Liver (tissue), 9 donors: ENCODE results near the gene SLC25A22. TPM values are rescaled to one million over a fixed set of nuclear protein-coding genes. Genes with fewer than 3 reads are reported as not detected.

ENCODE experiments used
- DNase-seq: peaks from one replicate; pipeline ENCODE4 v3.0.0-alpha.2; 2017; ENCODE audit warnings: low spot score
- H3K27ac ChIP-seq, 2 donors: one replicate each; pipeline ENCODE4 v1.7.0; 2013; ENCODE audit warnings: inconsistent platforms in 2 of 2, low read length in 2 of 2, control low read depth in 1 of 2, low read depth in 1 of 2, mild to moderate bottlenecking in 1 of 2
- H3K27me3 ChIP-seq, 4 donors: one replicate each; pipeline versions ENCODE4 v1.6.1 to v1.7.0; 2013; ENCODE audit warnings: low read length in 3 of 4, inconsistent platforms in 1 of 4, mild to moderate bottlenecking in 1 of 4, moderate library complexity in 1 of 4; ENCODE audit not compliant: control insufficient read depth in 4 of 4, insufficient read depth in 4 of 4
- H3K36me3 ChIP-seq, 4 donors: one replicate each; pipeline versions ENCODE4 v1.6.1 to v1.7.0; 2013; ENCODE audit warnings: low read length in 3 of 4, mild to moderate bottlenecking in 3 of 4, low read depth in 1 of 4, moderate library complexity in 1 of 4; ENCODE audit not compliant: control insufficient read depth in 4 of 4, insufficient read depth in 3 of 4
- H3K4me1 ChIP-seq, 4 donors: one replicate each; pipeline versions ENCODE4 v1.6.1 to v1.7.0; 2013; ENCODE audit warnings: low read length in 3 of 4, mild to moderate bottlenecking in 3 of 4, moderate library complexity in 1 of 4; ENCODE audit not compliant: control insufficient read depth in 4 of 4, insufficient read depth in 4 of 4
- H3K4me3 ChIP-seq, 3 donors: one replicate each; pipeline versions ENCODE4 v1.6.1 to v1.7.0; 2013; ENCODE audit warnings: low read length in 3 of 3, control low read depth in 1 of 3, low read depth in 1 of 3, mild to moderate bottlenecking in 1 of 3
- H3K9ac ChIP-seq, 2 donors: one replicate each; pipeline ENCODE4 v1.7.0; 2013; ENCODE audit warnings: low read length in 2 of 2, mild to moderate bottlenecking in 2 of 2, moderate library complexity in 2 of 2, control low read depth in 1 of 2, low read depth in 1 of 2
- H3K9me3 ChIP-seq, 4 donors: one replicate each; pipeline versions ENCODE4 v1.6.1 to v1.7.0; 2013; ENCODE audit warnings: low read length in 3 of 4; ENCODE audit not compliant: control insufficient read depth in 4 of 4
- CTCF ChIP-seq: fragments of 150-350 bp; IDR thresholded peaks from 2 replicates; pipeline ENCODE4 v1.5.1; 2017; ENCODE audit warnings: improper control_type of control experiment, low read depth, low read length; ENCODE audit not compliant: missing input control
- EGR1 ChIP-seq, 2 donors: IDR thresholded peaks; 2 replicates each; pipeline ENCODE4 v1.6.1; 2016 to 2018; ENCODE audit warnings: antibody characterized with exemption in 2 of 2, low read depth in 2 of 2
- FOXA1 ChIP-seq: IDR thresholded peaks from 2 replicates; pipeline ENCODE4 v1.6.1; 2016; ENCODE audit warnings: antibody characterized with exemption
- FOXA2 ChIP-seq: IDR thresholded peaks from 2 replicates; pipeline ENCODE4 v1.6.1; 2016; ENCODE audit warnings: antibody characterized with exemption
- GABPA ChIP-seq, 2 donors: IDR thresholded peaks in 1 of 2; conservative IDR thresholded peaks in 1 of 2; 2 replicates each; pipeline ENCODE4 v1.6.1; 2016; ENCODE audit warnings: antibody characterized with exemption in 2 of 2, mild to moderate bottlenecking in 1 of 2, moderate library complexity in 1 of 2
- HNF4A ChIP-seq, 2 donors: conservative IDR thresholded peaks; 2 replicates each; pipeline ENCODE4 v1.6.1; 2016; ENCODE audit warnings: antibody characterized with exemption in 2 of 2, mild to moderate bottlenecking in 2 of 2
- HNF4G ChIP-seq: IDR thresholded peaks from 2 replicates; pipeline ENCODE4 v1.6.1; 2016; ENCODE audit warnings: antibody characterized with exemption
- JUND ChIP-seq, 2 donors: IDR thresholded peaks; 2 replicates each; pipeline ENCODE4 v1.6.1; 2016; ENCODE audit warnings: antibody characterized with exemption in 2 of 2
- NR2F2 ChIP-seq: IDR thresholded peaks from 2 replicates; pipeline ENCODE4 v1.6.1; 2016; ENCODE audit warnings: antibody characterized with exemption
- RAD21 ChIP-seq, 2 donors: IDR thresholded peaks; 2 replicates each; pipeline ENCODE4 v1.6.1; 2016; ENCODE audit warnings: antibody characterized with exemption in 2 of 2, mild to moderate bottlenecking in 2 of 2
- REST ChIP-seq: IDR thresholded peaks from 2 replicates; pipeline ENCODE4 v1.6.1; 2016; ENCODE audit warnings: antibody characterized with exemption, mild to moderate bottlenecking
- RXRA ChIP-seq, 2 donors: IDR thresholded peaks; 2 replicates each; pipeline ENCODE4 v1.6.1; 2017 to 2018; ENCODE audit warnings: antibody characterized with exemption in 2 of 2, mild to moderate bottlenecking in 1 of 2
- SP1 ChIP-seq: IDR thresholded peaks from 2 replicates; pipeline ENCODE4 v1.6.1; 2018; ENCODE audit warnings: antibody characterized with exemption, mild to moderate bottlenecking
- TAF1 ChIP-seq: conservative IDR thresholded peaks from 2 replicates; pipeline ENCODE4 v1.6.1; 2016; ENCODE audit warnings: antibody characterized with exemption, mild to moderate bottlenecking
- YY1 ChIP-seq: IDR thresholded peaks from 2 replicates; pipeline ENCODE4 v1.6.1; 2016; ENCODE audit warnings: antibody characterized with exemption, mild to moderate bottlenecking
- ZBTB33 ChIP-seq: IDR thresholded peaks from 2 replicates; pipeline ENCODE4 v1.6.1; 2016; ENCODE audit warnings: antibody characterized with exemption
- WGBS: extraction: QIAGEN DNeasy Blood & Tissue Kit; methylation state at CpG from one replicate; pipeline ENCODE4 v1.1.7; 2013; 5-methylcytosine and 5-hydroxymethylcytosine counted together
- polyA plus RNA-seq, 2 donors: library from polyadenylated mRNA; stranded (reverse) in 1 of 2; unstranded in 1 of 2; fragments of 200-250 nt in 1 of 2; fragments of >200 nt in 1 of 2; fragmentation: Nextera tagmentation in 1 of 2; extraction: Ambion mirVana in 1 of 2; gene quantifications; one replicate each; pipeline versions ENCODE4 v1.2.1 to v1.2.3, GENCODE V29; 2013 to 2015
- total RNA-seq, 2 donors: library from RNA; depleted of rRNA; stranded (reverse); fragments of >200 nt; gene quantifications; one replicate each; pipeline ENCODE4 v1.2.3, GENCODE V29; 2014
- TF ChIP-seq, protein P1 (sequence below): IDR thresholded peaks from 2 replicates; pipeline ENCODE4 v1.6.1; 2016; ENCODE audit warnings: antibody characterized with exemption
- donor health status: healthy.
- donor health status: healthy.
- donor health status: healthy.
- donor health status: healthy.
- donor health status: healthy.

Gene SLC25A22
- total and polyA plus RNA-seq, 4 donors, result 5.3 to 26.8 (median 12.1) TPM

- Histone ChIP-seq H3K27ac (no peak overlapping the region), H3K27me3 (no peaks in the 10 kb centered on the region), H3K4me3 (no peak overlapping the region), H3K9ac (no peak overlapping the region), H3K9me3 (no peaks in the 10 kb centered on the region), H3K4me1 (peaks cover 18 to 40% (median 27%) of the 10 kb centered on the region in 4 donors), H3K36me3 (peaks cover 0 to 5% (median 2%) of the 10 kb centered on the region in 4 donors)
- DNase-seq, result no peak
- 96% methylated on average over 32 of the region's 32 CpGs for WGBS
- no peak for TF ChIP-seq YY1
- no peak for TF ChIP-seq SP1
Observed at GRCh38 chr11:799641-800316, 1.7 kb upstream of the SLC25A22 start.

DNA sequence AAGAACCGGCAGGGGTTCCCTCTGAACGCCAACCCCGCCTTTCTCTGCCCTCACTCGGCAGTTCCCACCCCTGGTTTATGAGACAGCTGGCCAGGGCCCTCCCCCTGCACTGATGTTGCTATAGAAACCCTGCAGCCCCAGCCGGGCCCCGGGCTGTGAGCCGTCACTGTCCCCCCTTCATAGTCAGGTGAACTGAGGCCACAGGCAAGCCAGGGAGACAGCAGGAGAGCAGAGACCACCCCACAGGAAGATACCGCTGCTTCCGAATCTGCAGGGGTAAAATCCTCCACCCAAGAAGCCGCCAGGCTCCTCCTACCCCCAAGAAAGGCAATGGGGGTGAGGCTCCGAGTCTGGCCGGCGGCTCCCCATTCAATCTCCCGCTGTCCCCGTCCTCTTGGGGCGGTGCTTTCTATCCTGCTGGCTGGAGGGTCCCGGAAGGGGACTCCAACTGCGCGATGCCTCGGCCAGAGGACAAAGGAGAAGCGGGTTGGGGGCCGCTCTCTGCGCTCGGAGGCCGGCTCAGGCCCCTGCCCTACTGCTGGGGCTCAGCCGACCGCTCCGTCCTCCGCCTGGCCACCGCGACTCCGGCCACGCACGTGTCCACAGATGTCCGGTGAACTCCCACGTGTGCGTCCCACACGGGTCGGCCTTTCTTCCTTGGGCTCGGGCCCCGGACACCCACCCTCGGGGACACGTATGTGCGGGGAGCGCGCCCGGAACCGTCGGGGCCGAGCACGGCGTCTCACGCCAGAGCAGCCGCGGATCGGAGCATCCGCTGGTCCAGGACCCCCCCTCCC lies 587 bp downstream of the SLC25A22 start:
- peaks cover 0 to 8% (median 3%) of the 10 kb centered on the region in 4 donors for H3K36me3 ChIP-seq
- H3K27me3 ChIP-seq, result no peaks in the 10 kb centered on the region
- TF ChIP-seq SP1 (peak; percentile 5), GABPA (IDR thresholded peaks at IDR 0.05 in 1 of 2, conservative IDR thresholded peaks at IDR 0.05 in 1 of 2) (no peak), FOXA1 (no peak), TAF1 (no peak), NR2F2 (no peak), JUND (IDR thresholded peaks at IDR 0.05) (no peak)
- H3K4me3 ChIP-seq, result peak overlapping the region; percentile 8 to 77 (median 46)
- H3K9ac ChIP-seq, result peak overlapping the region; percentile 17 to 58
- H3K27ac ChIP-seq, result peak overlapping the region; percentile 97 to 98
- peaks cover 11 to 46% (median 28%) of the 10 kb centered on the region in 4 donors for H3K4me1 ChIP-seq
- no peaks in the 10 kb centered on the region for H3K9me3 ChIP-seq
- WGBS, result 1% methylated on average over 57 of the region's 57 CpGs
- peak; percentile 57 for DNase-seq

DNA sequence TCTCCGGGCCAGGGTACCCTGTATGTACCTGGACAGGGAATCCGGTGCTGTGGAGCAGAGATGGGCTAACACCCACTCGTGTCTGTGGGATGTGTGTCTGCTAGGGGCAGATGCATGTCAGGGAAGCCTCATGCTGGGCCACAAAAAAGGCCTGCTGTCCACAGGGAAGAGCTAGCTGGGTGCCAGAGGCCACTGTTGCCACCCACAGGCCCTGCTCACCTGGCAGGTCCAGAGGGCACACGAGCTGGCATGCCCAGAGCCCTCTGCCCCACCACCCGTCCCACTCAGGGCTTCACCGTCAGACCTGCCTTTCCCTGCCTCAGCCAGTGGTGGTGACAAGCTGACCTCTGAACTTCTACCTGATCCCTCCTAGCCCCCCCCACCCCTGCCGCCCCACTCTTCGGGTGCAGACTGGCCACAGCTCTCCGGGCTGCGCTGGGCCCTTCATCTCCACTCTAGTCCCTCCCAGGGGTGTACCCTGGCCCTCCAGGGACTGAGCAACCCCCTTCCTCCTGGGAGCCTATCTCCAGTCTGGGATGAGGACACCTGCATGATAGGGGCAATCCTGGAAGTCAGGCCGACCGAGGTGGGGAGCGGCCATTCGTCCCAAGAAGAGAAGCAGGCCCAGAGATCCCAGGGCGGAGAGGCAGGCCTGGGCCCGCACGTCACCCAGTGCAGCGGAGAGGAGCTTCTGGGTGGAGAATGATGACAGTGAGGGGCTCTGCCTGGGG lies 1.4 kb downstream of the SLC25A22 start:
- Histone ChIP-seq H3K4me3 (peak overlapping the region; percentile 49 to 77 (median 67)), H3K4me1 (peaks cover 11 to 46% (median 28%) of the 10 kb centered on the region in 4 donors), H3K27ac (peak overlapping the region; percentile 97 to 98), H3K9me3 (no peaks in the 10 kb centered on the region), H3K9ac (peak overlapping the region; percentile 87), H3K36me3 (peaks cover 0 to 12% (median 5%) of the 10 kb centered on the region in 4 donors), H3K27me3 (no peaks in the 10 kb centered on the region)
- TF ChIP-seq RXRA (IDR thresholded peaks at IDR 0.05) (peak; percentile 46 to 52), CTCF (no peak), REST (peak; percentile 32), RAD21 (IDR thresholded peaks at IDR 0.05) (no peak), FOXA2 (no peak), JUND (IDR thresholded peaks at IDR 0.05) (no peak), NR2F2 (no peak), ZBTB33 (no peak), SP1 (peak; percentile 72), YY1 (no peak), EGR1 (IDR thresholded peaks at IDR 0.05; ENCODE audit: low read depth in 2 of 2) (no peak), FOXA1 (no peak), TAF1 (no peak), HNF4A (conservative IDR thresholded peaks at IDR 0.05) (peak; percentile 77 to 80), HNF4G (no peak)
- TF ChIP-seq, protein P1, sequence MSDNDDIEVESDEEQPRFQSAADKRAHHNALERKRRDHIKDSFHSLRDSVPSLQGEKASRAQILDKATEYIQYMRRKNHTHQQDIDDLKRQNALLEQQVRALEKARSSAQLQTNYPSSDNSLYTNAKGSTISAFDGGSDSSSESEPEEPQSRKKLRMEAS, result no peak
- no peak for DNase-seq
- 17% methylated on average over 18 of the region's 18 CpGs for WGBS
